Mucosa of descending colon (tissue), 3 donors: Measurements from ENCODE around the gene STAT4. TPM values are rescaled to one million over a fixed set of nuclear protein-coding genes. Genes with fewer than 3 reads are reported as not detected.

Experiments
- ATAC-seq: fragments of 200-7000 bp; cut with Tn5 transposase; one replicate; pipeline ENCODE4 v1.9.1; 2020; ENCODE audit warnings: mild to moderate bottlenecking, moderate library complexity
- DNase-seq, 3 donors: peaks; one replicate each; pipeline ENCODE4 v3.0.0-alpha.2; 2020
- H3K36me3 ChIP-seq: fragments of 200-600 bp; one replicate; pipeline ENCODE4 v1.8.0; 2021; ENCODE audit warnings: low read depth, mild to moderate bottlenecking
- H3K4me1 ChIP-seq: fragments of 200-600 bp; one replicate; pipeline ENCODE4 v1.8.0; 2021; ENCODE audit warnings: low read depth, mild to moderate bottlenecking
- H3K4me3 ChIP-seq: fragments of 200-600 bp; one replicate; pipeline ENCODE4 v1.8.0; 2021; ENCODE audit warnings: mild to moderate bottlenecking
- H3K9me3 ChIP-seq: fragments of 200-600 bp; one replicate; pipeline ENCODE4 v1.8.0; 2021; ENCODE audit warnings: mild to moderate bottlenecking
- intact Hi-C, 2 donors: fragments of 100-400 bp; cut with DNase I in 1 of 2; cut with micrococcal nuclease in 1 of 2; formaldehyde crosslinking; loops; one replicate each; pipeline versions ENCODE4 v1.11.0 to v1.11.1; 2022; cut with DNase I, micrococcal nuclease
- total RNA-seq, 3 donors: library from RNA; stranded (reverse); fragmentation: NEBNext Ultra II Directional in 2 of 3; extraction: Animal tissue kit (Norgen Biotek cat#: 25700) in 2 of 3; gene quantifications; one replicate each; pipeline versions ENCODE4 v1.2.1 to v1.2.4, GENCODE V29; 2021 to 2023
- TF ChIP-seq, protein P1 (sequence below): fragments of 200-600 bp; IDR thresholded peaks from one replicate; pipeline ENCODE4 v1.8.0; 2022; ENCODE audit warnings: antibody characterized with exemption, mild to moderate bottlenecking
- donor health status: DM: no; HTN: no; CAD: no; lungs with moderate emphysema.
- donor health status: DM: no; HTN: no; CAD: no.
- donor health status: DM: no; HTN: yes; CAD: no.

STAT4 gene
- total RNA-seq, 3 donors from 2014 or later, result 2.7 to 4.0 (median 3.6) TPM

DNA sequence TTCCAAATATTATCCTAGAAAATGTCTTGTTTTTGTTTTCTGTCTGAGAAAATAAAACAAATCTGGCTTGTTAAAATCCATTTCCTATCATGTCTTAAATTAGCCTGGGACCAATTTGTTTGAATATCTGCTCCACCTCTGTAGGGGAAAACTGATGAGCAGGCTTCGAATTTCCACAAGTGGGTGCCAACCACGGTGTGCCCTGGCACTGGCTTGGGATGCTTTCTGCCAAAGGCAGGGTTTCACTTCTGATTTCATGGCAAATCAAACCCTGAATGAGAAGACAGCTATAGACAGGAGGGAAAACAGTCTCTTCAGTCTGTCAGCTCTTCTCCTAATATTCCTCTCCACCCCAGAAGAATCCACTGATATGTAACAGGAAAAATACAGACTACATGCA, 33.7 kb upstream of the STAT4 start:
- no peak for ATAC-seq
- Histone ChIP-seq H3K9me3 (no peaks in the 10 kb centered on the region), H3K36me3 (no peaks in the 10 kb centered on the region), H3K4me3 (no peak overlapping the region), H3K4me1 (no peaks in the 10 kb centered on the region)
- intact Hi-C loops, result no loop called here
- DNase-seq, result no peak
- TF ChIP-seq, protein P1, sequence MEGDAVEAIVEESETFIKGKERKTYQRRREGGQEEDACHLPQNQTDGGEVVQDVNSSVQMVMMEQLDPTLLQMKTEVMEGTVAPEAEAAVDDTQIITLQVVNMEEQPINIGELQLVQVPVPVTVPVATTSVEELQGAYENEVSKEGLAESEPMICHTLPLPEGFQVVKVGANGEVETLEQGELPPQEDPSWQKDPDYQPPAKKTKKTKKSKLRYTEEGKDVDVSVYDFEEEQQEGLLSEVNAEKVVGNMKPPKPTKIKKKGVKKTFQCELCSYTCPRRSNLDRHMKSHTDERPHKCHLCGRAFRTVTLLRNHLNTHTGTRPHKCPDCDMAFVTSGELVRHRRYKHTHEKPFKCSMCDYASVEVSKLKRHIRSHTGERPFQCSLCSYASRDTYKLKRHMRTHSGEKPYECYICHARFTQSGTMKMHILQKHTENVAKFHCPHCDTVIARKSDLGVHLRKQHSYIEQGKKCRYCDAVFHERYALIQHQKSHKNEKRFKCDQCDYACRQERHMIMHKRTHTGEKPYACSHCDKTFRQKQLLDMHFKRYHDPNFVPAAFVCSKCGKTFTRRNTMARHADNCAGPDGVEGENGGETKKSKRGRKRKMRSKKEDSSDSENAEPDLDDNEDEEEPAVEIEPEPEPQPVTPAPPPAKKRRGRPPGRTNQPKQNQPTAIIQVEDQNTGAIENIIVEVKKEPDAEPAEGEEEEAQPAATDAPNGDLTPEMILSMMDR, result no peak

DNA sequence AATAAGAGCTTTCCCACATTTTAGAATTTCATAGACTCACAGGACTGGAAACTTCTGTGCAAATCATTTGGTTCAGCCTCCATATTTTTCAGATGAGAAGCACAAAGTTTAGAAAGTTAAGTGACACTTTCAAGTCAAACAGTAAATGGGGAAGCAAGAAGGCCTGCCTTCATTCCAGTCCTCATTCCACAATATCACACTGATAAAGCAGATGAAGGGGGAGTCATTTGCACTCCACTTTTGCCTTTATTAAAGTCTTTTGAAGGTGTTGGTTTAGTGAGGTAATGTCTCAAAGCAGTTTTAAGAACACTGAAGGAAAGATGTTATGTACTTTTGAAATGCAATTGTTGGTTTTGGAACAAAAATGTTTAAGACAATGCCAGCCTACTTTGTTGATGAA, 32.7 kb upstream of the STAT4 start:
- Histone ChIP-seq H3K36me3 (no peaks in the 10 kb centered on the region), H3K4me1 (peaks cover 7% of the 10 kb centered on the region), H3K9me3 (no peaks in the 10 kb centered on the region), H3K4me3 (no peak overlapping the region)
- intact Hi-C loops, result no loop called here
- TF ChIP-seq, protein P1, result no peak
- ATAC-seq (no peak), DNase-seq (no peak)

DNA sequence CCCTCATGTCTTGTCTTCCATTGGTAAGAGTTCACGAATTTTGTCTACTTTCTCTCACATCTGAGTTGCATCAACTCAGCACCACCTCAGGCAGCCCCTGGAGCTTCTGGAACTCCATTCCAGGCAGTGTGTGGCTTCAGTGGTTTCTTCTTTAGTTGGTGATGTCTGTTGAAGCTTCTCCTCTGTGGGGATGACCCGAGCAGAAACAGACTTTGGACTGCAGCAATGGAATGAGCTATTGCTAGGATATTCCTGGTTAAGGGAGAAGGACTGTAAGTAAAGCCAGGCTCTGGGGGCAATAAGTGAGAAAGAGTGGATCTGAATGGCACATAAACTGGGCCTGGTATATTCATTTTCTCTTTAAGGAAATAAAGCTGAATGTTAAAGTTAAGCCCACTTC, 32.3 kb upstream of the STAT4 start:
- TF ChIP-seq, protein P1, result no peak
- no peak overlapping the region for H3K4me3 ChIP-seq
- no peaks in the 10 kb centered on the region for H3K9me3 ChIP-seq
- peaks cover 9% of the 10 kb centered on the region for H3K4me1 ChIP-seq
- no peaks in the 10 kb centered on the region for H3K36me3 ChIP-seq
- DNase-seq (no peak), ATAC-seq (no peak)
- intact Hi-C loops, result no loop called here

DNA sequence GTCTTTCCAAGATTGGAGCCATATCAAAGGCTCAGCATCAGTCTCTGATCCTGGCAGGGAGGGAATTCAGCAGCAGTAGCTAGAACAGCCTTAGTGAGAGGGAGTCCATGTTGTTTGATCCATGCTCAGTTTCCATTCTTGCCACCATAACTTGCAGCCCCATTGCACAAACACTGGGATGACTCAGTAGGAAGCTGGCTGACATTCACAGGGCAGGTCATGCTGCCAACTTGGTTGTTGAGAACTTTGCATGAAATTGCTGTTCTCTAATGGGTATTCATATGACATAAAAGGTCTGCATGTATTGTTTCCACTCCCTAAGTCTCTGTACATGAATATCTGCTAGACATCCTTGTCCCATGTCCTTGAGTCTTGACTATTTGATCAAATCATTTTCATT, 29.9 kb upstream of the STAT4 start:
- TF ChIP-seq, protein P1, result no peak
- H3K9me3 ChIP-seq, result no peaks in the 10 kb centered on the region
- no peak overlapping the region for H3K4me3 ChIP-seq
- DNase-seq (no peak), ATAC-seq (no peak)
- no peaks in the 10 kb centered on the region for H3K36me3 ChIP-seq
- intact Hi-C loops, result no loop called here
- peaks cover 24% of the 10 kb centered on the region for H3K4me1 ChIP-seq

DNA sequence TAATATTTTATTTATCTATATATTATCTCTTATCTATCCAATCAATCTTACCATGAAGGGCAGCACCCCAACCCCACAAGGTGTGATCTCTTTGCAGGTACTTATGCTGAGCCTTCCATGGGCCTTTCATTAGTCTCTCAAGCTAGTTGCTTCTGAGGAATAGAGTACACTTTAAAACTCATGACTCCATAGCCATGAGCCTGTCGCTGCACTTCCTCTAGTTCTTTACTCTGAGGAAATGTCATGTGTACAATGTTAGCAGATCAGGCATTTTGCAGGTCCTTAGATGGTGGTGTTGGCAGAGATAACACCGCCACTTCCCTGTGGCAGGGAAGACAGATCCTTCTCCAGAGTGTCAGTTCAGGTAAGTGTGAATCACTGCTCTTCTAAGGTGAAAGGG, 29.5 kb upstream of the STAT4 start:
- no peak for ATAC-seq
- intact Hi-C loops, result no loop called here
- TF ChIP-seq, protein P1, result no peak
- H3K36me3 ChIP-seq, result no peaks in the 10 kb centered on the region
- no peaks in the 10 kb centered on the region for H3K9me3 ChIP-seq
- no peak overlapping the region for H3K4me3 ChIP-seq
- DNase-seq, result no peak
- peaks cover 24% of the 10 kb centered on the region for H3K4me1 ChIP-seq
